H1 (cell line): ENCODE measurements around the gene CUTC. TPM values are rescaled to one million over a fixed set of nuclear protein-coding genes. Genes with fewer than 3 reads are reported as not detected.

Experiments used
- CTCF ChIA-PET: fragments of 300-600 bp; sonication (Branson Sonifier 250); formaldehyde crosslinking; loops from one replicate; lab custom pipeline; 2021; ENCODE audit not compliant: partially characterized antibody; lab: Charles Lee
- POLR2A ChIA-PET: fragments of 300-600 bp; sonication (Branson Sonifier 250); formaldehyde crosslinking; loops from one replicate; lab custom pipeline; 2021; ENCODE audit warnings: inconsistent platforms; ENCODE audit not compliant: partially characterized antibody; lab: Charles Lee
- DNase-seq, 2 experiments: peaks; one replicate each; pipeline versions ENCODE4 v3.0.0 to v3.0.0-alpha.2; 2010 to 2022; ENCODE audit warnings: low spot score in 2 of 2, low read depth in 1 of 2, mixed read lengths in 1 of 2
- FAIRE-seq: peaks from 2 replicates; lab custom pipeline; 2011; peaks lifted over from hg19 to GRCh38; lab: Jason Lieb, UNC
- H2AFZ ChIP-seq: 2 replicates; pipeline ENCODE4 v1.8.1; 2012; ENCODE audit warnings: low read length, inconsistent platforms
- H2AK5ac ChIP-seq: 2 replicates; pipeline ENCODE4 v1.6.1; 2013; ENCODE audit warnings: low read depth, low read length
- H2BK120ac ChIP-seq: replicated peaks from 2 replicates; pipeline ENCODE3; 2013; ENCODE audit warnings: low read depth, low read length, inconsistent platforms
- H2BK12ac ChIP-seq: 2 replicates; pipeline ENCODE4 v1.6.1; 2013; ENCODE audit warnings: low read depth, low read length
- H2BK15ac ChIP-seq: 2 replicates; pipeline ENCODE4 v1.6.1; 2013; ENCODE audit warnings: low read length
- H2BK20ac ChIP-seq: 2 replicates; pipeline ENCODE4 v1.6.1; 2013; ENCODE audit warnings: low read length
- H2BK5ac ChIP-seq: 2 replicates; pipeline ENCODE4 v1.6.1; 2013; ENCODE audit warnings: low read depth, low read length
- H3K14ac ChIP-seq: 2 replicates; pipeline ENCODE4 v1.6.1; 2013; ENCODE audit warnings: inconsistent platforms; ENCODE audit not compliant: insufficient read length
- H3K18ac ChIP-seq: 2 replicates; pipeline ENCODE4 v1.6.1; 2013; ENCODE audit warnings: low read length; ENCODE audit errors: extremely low read depth
- H3K23ac ChIP-seq: 2 replicates; pipeline ENCODE4 v1.6.1; 2013; ENCODE audit warnings: inconsistent platforms; ENCODE audit not compliant: insufficient read length
- H3K23me2 ChIP-seq: 2 replicates; pipeline ENCODE4 v1.6.1; 2013; ENCODE audit warnings: low read depth, low read length
- H3K27ac ChIP-seq: 2 replicates; pipeline ENCODE4 v1.6.1; 2011; ENCODE audit warnings: low read depth, low read length, inconsistent platforms
- H3K27me3 ChIP-seq, 4 experiments: replicated peaks in 1 of 4; 1 replicate in 1 of 4; 2 replicates in 3 of 4; pipeline versions ENCODE4 v1.6.1 to v1.8.1; 2011 to 2013; ENCODE audit warnings: low read length in 3 of 4, mild to moderate bottlenecking in 3 of 4, inconsistent platforms in 2 of 4, mixed read lengths in 2 of 4, moderate library complexity in 1 of 4; ENCODE audit not compliant: control insufficient read depth in 3 of 4, insufficient read depth in 3 of 4; ENCODE audit errors: extremely low read depth in 1 of 4
- H3K36me3 ChIP-seq, 4 experiments: 2 replicates each; pipeline versions ENCODE4 v1.6.1 to v1.8.1; 2011 to 2013; ENCODE audit warnings: mild to moderate bottlenecking in 4 of 4, low read length in 3 of 4, moderate library complexity in 2 of 4, control low read depth in 1 of 4, inconsistent platforms in 1 of 4; ENCODE audit not compliant: insufficient read depth in 4 of 4, control insufficient read depth in 2 of 4
- H3K4ac ChIP-seq: replicated peaks from 2 replicates; pipeline ENCODE3; 2013; ENCODE audit warnings: low read length, low read depth, mixed read lengths, inconsistent platforms; ENCODE audit not compliant: insufficient read length
- H3K4me1 ChIP-seq, 4 experiments: replicated peaks in 1 of 4; 1 replicate in 1 of 4; 2 replicates in 3 of 4; pipeline versions ENCODE4 v1.6.1 to v1.8.1; 2011 to 2013; ENCODE audit warnings: low read length in 3 of 4, inconsistent platforms in 2 of 4, mixed read lengths in 1 of 4; ENCODE audit not compliant: insufficient read depth in 4 of 4, control insufficient read depth in 3 of 4
- H3K4me2 ChIP-seq, 2 experiments: 2 replicates each; pipeline versions ENCODE4 v1.6.1 to v1.8.1; 2011 to 2013; ENCODE audit warnings: low read depth in 2 of 2, low read length in 2 of 2, control low read depth in 1 of 2, inconsistent platforms in 1 of 2, mild to moderate bottlenecking in 1 of 2; ENCODE audit not compliant: insufficient read depth in 1 of 2
- H3K4me3 ChIP-seq, 4 experiments: fragments of 200-600, 300-600 bp in 1 of 4; sonication (generic), shearing (Covaris generic), sonication (Bioruptor Twin) in 1 of 4; 2 replicates each; pipeline versions ENCODE4 v1.5.1 to v1.8.1; 2011 to 2016; ENCODE audit warnings: low read length in 4 of 4, low read depth in 3 of 4, control low read depth in 2 of 4, inconsistent platforms in 2 of 4, mild to moderate bottlenecking in 2 of 4, mixed read lengths in 1 of 4, moderate library complexity in 1 of 4; ENCODE audit not compliant: insufficient read depth in 2 of 4; ENCODE audit errors: extremely low read depth in 1 of 4
- H3K56ac ChIP-seq: replicated peaks from 2 replicates; pipeline ENCODE3; 2013; ENCODE audit warnings: low read depth, mild to moderate bottlenecking, mixed read lengths, low read length, inconsistent platforms; ENCODE audit not compliant: insufficient read length
- H3K79me1 ChIP-seq: 2 replicates; pipeline ENCODE4 v1.6.1; 2013; ENCODE audit warnings: low read depth, low read length, control low read depth
- H3K79me2 ChIP-seq, 2 experiments: 2 replicates each; pipeline versions ENCODE4 v1.6.1 to v1.8.1; 2012 to 2013; ENCODE audit warnings: low read length in 2 of 2, mild to moderate bottlenecking in 2 of 2, inconsistent platforms in 1 of 2; ENCODE audit not compliant: insufficient read depth in 2 of 2, control insufficient read depth in 1 of 2
- H3K9ac ChIP-seq, 4 experiments: replicated peaks in 1 of 4; 1 replicate in 1 of 4; 2 replicates in 3 of 4; pipeline versions ENCODE4 v1.6.1 to v1.8.1; 2011 to 2013; ENCODE audit warnings: low read depth in 3 of 4, low read length in 3 of 4, control low read depth in 2 of 4, mild to moderate bottlenecking in 2 of 4, moderate library complexity in 2 of 4, inconsistent platforms in 1 of 4; ENCODE audit errors: extremely low read depth in 1 of 4
- H3K9me3 ChIP-seq, 2 experiments: 2 replicates each; pipeline versions ENCODE4 v1.6.1 to v1.8.1; 2012 to 2013; ENCODE audit warnings: mild to moderate bottlenecking in 2 of 2, moderate library complexity in 2 of 2, control low read depth in 1 of 2, inconsistent platforms in 1 of 2, low read depth in 1 of 2, low read length in 1 of 2, mixed read lengths in 1 of 2; ENCODE audit not compliant: insufficient read depth in 2 of 2
- H4K20me1 ChIP-seq, 2 experiments: replicated peaks in 1 of 2; 2 replicates each; pipeline versions ENCODE3 to v1.8.1; 2011 to 2013; ENCODE audit warnings: inconsistent platforms in 2 of 2, low read length in 2 of 2, mild to moderate bottlenecking in 1 of 2; ENCODE audit not compliant: insufficient read depth in 2 of 2, control insufficient read depth in 1 of 2
- H4K5ac ChIP-seq: 2 replicates; pipeline ENCODE4 v1.6.1; 2013; ENCODE audit warnings: low read length, low read depth, mixed read lengths, inconsistent platforms; ENCODE audit not compliant: insufficient read length
- H4K8ac ChIP-seq: 2 replicates; pipeline ENCODE4 v1.8.0; 2013; ENCODE audit warnings: mild to moderate bottlenecking, moderate library complexity, low read length, inconsistent platforms; ENCODE audit not compliant: insufficient read depth; ENCODE audit errors: extremely low read depth
- H4K91ac ChIP-seq: replicated peaks from 2 replicates; pipeline ENCODE3; 2013; ENCODE audit warnings: low read length, mixed read lengths, inconsistent platforms; ENCODE audit not compliant: insufficient read length
- BACH1 ChIP-seq: IDR thresholded peaks from 2 replicates; pipeline ENCODE4 v1.6.1; 2012; ENCODE audit warnings: low read length, improper control_type of control experiment
- CEBPB ChIP-seq: IDR thresholded peaks from 2 replicates; pipeline ENCODE4 v1.6.1; 2012; ENCODE audit warnings: low read depth, low read length
- EP300 ChIP-seq, 2 experiments: IDR thresholded peaks; 1 replicate in 1 of 2; 2 replicates in 1 of 2; pipeline ENCODE4 v1.6.1; 2011 to 2012; ENCODE audit warnings: low read depth in 2 of 2, low read length in 2 of 2, mild to moderate bottlenecking in 2 of 2, borderline replicate concordance in 1 of 2, inconsistent platforms in 1 of 2, moderate library complexity in 1 of 2
- GABPA ChIP-seq: IDR thresholded peaks from 2 replicates; pipeline ENCODE4 v1.6.1; 2011; ENCODE audit warnings: mild to moderate bottlenecking, low read length, moderate library complexity, borderline replicate concordance; ENCODE audit not compliant: insufficient read depth
- JUN ChIP-seq: IDR thresholded peaks from 2 replicates; pipeline ENCODE4 v1.6.1; 2011; ENCODE audit warnings: low read depth, mild to moderate bottlenecking, improper control_type of control experiment, low read length
- JUND ChIP-seq: IDR thresholded peaks from 2 replicates; pipeline ENCODE4 v1.6.1; 2011; ENCODE audit warnings: mild to moderate bottlenecking, improper control_type of control experiment, low read length
- POU5F1 ChIP-seq: IDR thresholded peaks from 2 replicates; pipeline ENCODE4 v1.6.1; 2011; ENCODE audit warnings: low read depth, mild to moderate bottlenecking, low read length, moderate library complexity
- SAP30 ChIP-seq: fragments of 300-600 bp; sonication (generic); IDR thresholded peaks from 2 replicates; pipeline ENCODE4 v1.7.1; 2012; ENCODE audit warnings: low read length, moderate library complexity, mild to moderate bottlenecking, inconsistent platforms; ENCODE audit not compliant: insufficient read depth, insufficient replicate concordance
- SIN3A ChIP-seq, 2 experiments: IDR thresholded peaks in 1 of 2; conservative IDR thresholded peaks in 1 of 2; 2 replicates each; pipeline ENCODE4 v1.6.1; 2011 to 2012; ENCODE audit warnings: low read length in 2 of 2, improper control_type of control experiment in 1 of 2, low read depth in 1 of 2, mild to moderate bottlenecking in 1 of 2
- SIX5 ChIP-seq: IDR thresholded peaks from 2 replicates; pipeline ENCODE4 v1.6.1; 2011; ENCODE audit warnings: mild to moderate bottlenecking, low read depth, low read length
- SRF ChIP-seq: IDR thresholded peaks from 2 replicates; pipeline ENCODE4 v1.6.1; 2011; ENCODE audit warnings: mild to moderate bottlenecking, low read depth, low read length, moderate library complexity
- TAF7 ChIP-seq: optimal IDR thresholded peaks from 2 replicates; pipeline ENCODE3; 2011; ENCODE audit warnings: low read depth, mild to moderate bottlenecking, inconsistent platforms, low read length, moderate library complexity, borderline replicate concordance
- WGBS, 2 experiments: shearing (Covaris generic) in 1 of 2; methylation state at CpG; one replicate each; pipeline versions ENCODE4 v1.1.6 to v1.1.7; 2013 to 2015; ENCODE audit warnings: low lambda C conversion rate in 2 of 2, mixed read lengths in 2 of 2, inconsistent platforms in 1 of 2, low coverage in 1 of 2, missing lambda C conversion rate in 1 of 2; ENCODE audit not compliant: insufficient replicate concordance in 2 of 2, insufficient coverage in 1 of 2, insufficient read length in 1 of 2; ENCODE audit errors: extremely low coverage in 1 of 2, missing lambda C conversion rate in 1 of 2; 5-methylcytosine and 5-hydroxymethylcytosine counted together
- polyA plus RNA-seq, 7 experiments: library from polyadenylated mRNA; depleted of rRNA in 3 of 7; stranded (reverse) in 5 of 7; unstranded in 2 of 7; fragments of >200 nt in 5 of 7; fragments of 200-250 nt in 2 of 7; gene quantifications; 1 replicate in 5 of 7; 2 replicates in 1 of 7; 4 replicates in 1 of 7; pipeline versions ENCODE4 v1.2.1 to v1.2.3, GENCODE V29; 2011 to 2013; ENCODE audit warnings: missing spikeins in 2 of 7, mixed read lengths in 2 of 7
- total RNA-seq: library from RNA; stranded (reverse); fragmentation: NEBNext Ultra II Directional; extraction: Animal tissue kit (Norgen Biotek cat#: 25700); gene quantifications from 2 replicates; pipeline ENCODE4 v1.2.1, GENCODE V29; 2021

CUTC gene
- total and polyA plus RNA-seq, 2 of the 8 experiments (the other 6 are each of a cell fraction or from before 2014, with no cell fraction given), result 25.3 to 25.6 TPM

DNA sequence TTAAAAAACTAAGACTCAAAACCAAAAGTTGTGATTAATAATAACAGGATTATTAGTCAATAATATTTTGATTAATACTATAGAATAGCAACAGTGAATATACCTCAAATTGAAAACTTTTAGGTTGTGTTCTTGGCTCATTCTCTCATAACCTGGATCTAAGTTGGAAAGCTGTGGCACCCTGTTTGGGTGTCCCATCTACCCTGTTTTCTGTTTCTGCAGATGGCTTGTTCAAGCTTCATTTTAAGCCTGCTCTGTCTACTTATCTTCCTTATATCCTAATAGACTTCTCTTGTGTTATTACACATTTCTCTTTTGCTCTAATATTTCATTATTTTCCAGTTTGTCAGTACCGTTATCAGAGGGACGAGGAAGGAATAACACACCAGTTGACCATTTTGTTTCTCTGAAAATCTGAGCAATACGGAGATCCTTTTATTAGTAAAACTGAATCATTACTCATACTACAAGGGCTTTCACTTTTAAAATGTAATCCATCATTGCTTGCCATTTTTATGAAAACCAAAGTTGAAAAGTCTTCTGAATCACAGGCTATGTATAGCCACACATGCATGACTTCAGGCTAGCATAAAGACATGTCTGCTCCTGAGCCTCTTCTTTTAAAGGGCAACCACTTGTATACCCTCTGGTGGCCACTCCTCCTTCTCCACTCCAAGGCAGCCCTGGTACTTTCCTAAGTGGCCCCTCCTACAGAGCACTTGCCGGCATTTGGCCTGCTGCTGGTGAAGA lies 22.4 kb upstream of the CUTC start:
- Histone ChIP-seq H4K91ac (no peak overlapping the region), H4K8ac (no peak overlapping the region), H2BK15ac (no peak overlapping the region), H3K79me2 (no peaks in the 10 kb centered on the region), H3K14ac (no peak overlapping the region), H3K36me3 (peaks cover 0 to 36% (median 11%) of the 10 kb centered on the region in 4 experiments; a peak in 7 of 8 replicates), H3K18ac (no peak overlapping the region), H3K27me3 (no peaks in the 10 kb centered on the region), H3K9ac (no peak overlapping the region), H3K23ac (no peak overlapping the region), H2BK12ac (no peak overlapping the region), H2BK5ac (no peak overlapping the region), H3K4me2 (no peak overlapping the region), H4K20me1 (no peaks in the 10 kb centered on the region), H2BK120ac (no peak overlapping the region), H2BK20ac (no peak overlapping the region), H3K4ac (no peak overlapping the region), H3K4me3 (no peak overlapping the region), H2AFZ (no peak overlapping the region), H3K56ac (no peak overlapping the region), H3K79me1 (no peaks in the 10 kb centered on the region; the same call in 1 of the 2 replicates), H3K9me3 (no peaks in the 10 kb centered on the region), H3K23me2 (no peaks in the 10 kb centered on the region), H2AK5ac (no peak overlapping the region), H4K5ac (no peak overlapping the region), H3K27ac (no peak overlapping the region), H3K4me1 (no peaks in the 10 kb centered on the region)
- POLR2A ChIA-PET, result interaction anchor here (0.7 kb wide), 1 partner anchor 16 kb away, joined by 4 read pairs; no protein-coding TSS in a partner anchor
- FAIRE-seq (no peak), DNase-seq (no peak)
- CTCF ChIA-PET, result interaction anchor here (1.1 to 2.8 kb wide), 4 partner anchors 22 to 318 kb away, joined by 3 to 7 read pairs (median 4); partner anchors contain the start of genes COX15, CUTC and GOT1
- WGBS, 2 experiments, result 70% methylated on average over 4 of the region's 4 CpGs; no CpG with 5 or more reads in 1 of the 2 experiments
- no peak for TF ChIP-seq SIX5
- TF ChIP-seq SIN3A (conservative IDR thresholded peaks at IDR 0.05 in 1 of 2, IDR thresholded peaks at IDR 0.05 in 1 of 2; ENCODE audit: low read depth in 1 of 2, low read length in 2 of 2), result no peak
- no peak for TF ChIP-seq BACH1
- TF ChIP-seq TAF7, result no peak
- no peak for TF ChIP-seq EP300 (IDR thresholded peaks at IDR 0.05; ENCODE audit: borderline replicate concordance in 1 of 2, low read depth in 2 of 2, low read length in 2 of 2)
- TF ChIP-seq GABPA, result no peak
- no peak for TF ChIP-seq CEBPB
- no peak for TF ChIP-seq JUND
- no peak for TF ChIP-seq POU5F1
- TF ChIP-seq JUN, result no peak
- no peak for TF ChIP-seq SAP30
- no peak for TF ChIP-seq SRF
